Measurements from ENCODE around the gene NOP53.

- no peak for TF ChIP-seq RAD21 (IDR thresholded peaks at IDR 0.05)
- no peak for TF ChIP-seq CTCF (IDR thresholded peaks at IDR 0.05; ENCODE audit: low read depth, low read length, missing input control)
- TF ChIP-seq JUND (IDR thresholded peaks at IDR 0.05), result no peak
- no peak for TF ChIP-seq TAF1 (conservative IDR thresholded peaks at IDR 0.05)
- TF ChIP-seq RXRA (IDR thresholded peaks at IDR 0.05), result no peak
- TF ChIP-seq ATF3 (IDR thresholded peaks at IDR 0.05), result no peak
Measured at GRCh38 chr19:47714339-47714738, 31.0 kb upstream of the NOP53 start.
